Mammary epithelial cell (primary cell): ENCODE measurements around the gene RAB26.
"Not testable (repeated sequence)": the region's sequence is repeated elsewhere in the genome, so short reads cannot be mapped to it uniquely, and the experiment has no call there.

Experiments used
- EZH2 ChIP-seq: IDR thresholded peaks from 2 replicates; pipeline ENCODE4 v1.6.1; 2012; ENCODE audit warnings: low read length, inconsistent platforms, borderline replicate concordance
- TF ChIP-seq, protein P1 (sequence below), 2 donors: IDR thresholded peaks in 1 of 2; conservative IDR thresholded peaks in 1 of 2; 2 replicates each; pipeline ENCODE4 v1.5.1; 2011 to 2012; ENCODE audit warnings: inconsistent platforms in 2 of 2, low read length in 2 of 2, mild to moderate bottlenecking in 2 of 2, control low read depth in 1 of 2, low read depth in 1 of 2; ENCODE audit not compliant: insufficient read depth in 1 of 2; ENCODE audit errors: extremely low read depth in 1 of 2

DNA sequence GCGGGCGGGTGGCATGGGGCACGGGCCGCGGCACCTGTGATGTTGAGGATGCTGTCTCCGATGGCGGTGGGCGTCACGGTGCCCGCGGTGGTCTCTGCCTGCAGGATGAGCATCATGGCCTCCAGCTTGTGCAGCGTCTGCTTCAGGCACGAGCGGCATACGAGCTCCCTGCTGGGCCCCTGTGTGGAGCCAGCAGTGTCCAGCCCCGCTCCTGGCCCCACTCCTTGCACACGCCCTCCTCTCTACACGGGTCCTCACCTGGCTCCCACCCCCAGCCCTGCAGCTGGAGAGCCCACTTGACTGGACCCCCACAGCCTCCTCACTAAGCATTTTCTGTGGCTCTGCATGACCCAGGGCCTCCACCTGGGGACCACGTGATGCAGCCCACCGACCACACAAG is 44.0 kb upstream of the RAB26 start:
- TF ChIP-seq, protein P1, sequence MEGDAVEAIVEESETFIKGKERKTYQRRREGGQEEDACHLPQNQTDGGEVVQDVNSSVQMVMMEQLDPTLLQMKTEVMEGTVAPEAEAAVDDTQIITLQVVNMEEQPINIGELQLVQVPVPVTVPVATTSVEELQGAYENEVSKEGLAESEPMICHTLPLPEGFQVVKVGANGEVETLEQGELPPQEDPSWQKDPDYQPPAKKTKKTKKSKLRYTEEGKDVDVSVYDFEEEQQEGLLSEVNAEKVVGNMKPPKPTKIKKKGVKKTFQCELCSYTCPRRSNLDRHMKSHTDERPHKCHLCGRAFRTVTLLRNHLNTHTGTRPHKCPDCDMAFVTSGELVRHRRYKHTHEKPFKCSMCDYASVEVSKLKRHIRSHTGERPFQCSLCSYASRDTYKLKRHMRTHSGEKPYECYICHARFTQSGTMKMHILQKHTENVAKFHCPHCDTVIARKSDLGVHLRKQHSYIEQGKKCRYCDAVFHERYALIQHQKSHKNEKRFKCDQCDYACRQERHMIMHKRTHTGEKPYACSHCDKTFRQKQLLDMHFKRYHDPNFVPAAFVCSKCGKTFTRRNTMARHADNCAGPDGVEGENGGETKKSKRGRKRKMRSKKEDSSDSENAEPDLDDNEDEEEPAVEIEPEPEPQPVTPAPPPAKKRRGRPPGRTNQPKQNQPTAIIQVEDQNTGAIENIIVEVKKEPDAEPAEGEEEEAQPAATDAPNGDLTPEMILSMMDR (conservative IDR thresholded peaks at IDR 0.05 in 1 of 2, IDR thresholded peaks at IDR 0.05 in 1 of 2; ENCODE audit: extremely low read depth in 1 of 2, insufficient read depth in 1 of 2, low read depth in 1 of 2, low read length in 2 of 2), result not testable (repeated sequence)
- TF ChIP-seq EZH2, result not testable (repeated sequence)
